Stimulated activated naive CD8-positive, alpha-beta T cell treated with anti-CD3 and anti-CD28 coated beads, Interleukin-15, Interleukin-2, amounts not matched to agents 100 U/mL and 50 U/mL, for 24 hours (primary cell): Measurements from ENCODE around the gene LNX2.

Source experiments
- ATAC-seq: fragments of 150-1000 bp; cut with Tn5 transposase; one replicate; pipeline ENCODE4 v1.10.0; 2021
- DNase-seq: peaks from one replicate; pipeline ENCODE4 v3.0.0; 2021

Gene LNX2

GRCh38 chr13:27562457-27562856, 57.9 kb downstream of the LNX2 start:
- DNase-seq (no peak), ATAC-seq (no peak)

- no peak for DNase-seq
- peak; percentile 9 for ATAC-seq
Measured at GRCh38 chr13:27559719-27560118, 60.6 kb downstream of the LNX2 start.

- DNase-seq (no peak), ATAC-seq (no peak)
Measured at GRCh38 chr13:27556109-27556508, 64.2 kb downstream of the LNX2 start.

GRCh38 chr13:27551562-27551961, 68.8 kb downstream of the LNX2 start:
- no peak for DNase-seq
- ATAC-seq: no peak

GRCh38 chr13:27549406-27549981, 70.8 kb downstream of the LNX2 start:
- ATAC-seq (no peak), DNase-seq (no peak)

GRCh38 chr13:27542220-27542619, 78.1 kb downstream of the LNX2 start:
- DNase-seq (no peak), ATAC-seq (no peak)

GRCh38 chr13:27541386-27541785, 78.9 kb downstream of the LNX2 start:
- no peak for DNase-seq
- no peak for ATAC-seq

- ATAC-seq: no peak
- no peak for DNase-seq
Measured at GRCh38 chr13:27536361-27537101, 83.8 kb downstream of the LNX2 start.

GRCh38 chr13:27535546-27535945, 84.8 kb downstream of the LNX2 start:
- ATAC-seq: no peak
- no peak for DNase-seq

- DNase-seq (no peak), ATAC-seq (no peak)
Measured at GRCh38 chr13:27534981-27535380, 85.3 kb downstream of the LNX2 start.

GRCh38 chr13:27534108-27534980, 86.0 kb downstream of the LNX2 start:
- DNase-seq: no peak
- no peak for ATAC-seq

GRCh38 chr13:27533155-27533643, 87.1 kb downstream of the LNX2 start:
- ATAC-seq: peak; percentile 57
- peak; percentile 73 for DNase-seq

- DNase-seq: no peak
- no peak for ATAC-seq
Measured at GRCh38 chr13:27528908-27529307, 91.4 kb downstream of the LNX2 start.

- DNase-seq: no peak
- no peak for ATAC-seq
Measured at GRCh38 chr13:27526516-27526915, 93.8 kb downstream of the LNX2 start.

- ATAC-seq: no peak
Measured at GRCh38 chr13:27524981-27525975, 95.1 kb downstream of the LNX2 start.

GRCh38 chr13:27523346-27524073, 96.8 kb downstream of the LNX2 start:
- no peak for ATAC-seq
- DNase-seq: no peak

More at GRCh38 chr13:27524981-27525975, 95.1 kb downstream of the LNX2 start:
- DNase-seq: no peak

- ATAC-seq: no peak
- no peak for DNase-seq
Measured at GRCh38 chr13:27522847-27523246, 97.5 kb downstream of the LNX2 start.

GRCh38 chr13:27516103-27516502, 104.2 kb downstream of the LNX2 start:
- DNase-seq (no peak), ATAC-seq (no peak)

GRCh38 chr13:27510082-27510481, 110.2 kb downstream of the LNX2 start:
- DNase-seq (no peak), ATAC-seq (no peak)

GRCh38 chr13:27508802-27509201, 111.5 kb downstream of the LNX2 start:
- no peak for ATAC-seq
- no peak for DNase-seq

- no peak for DNase-seq
- no peak for ATAC-seq
Measured at GRCh38 chr13:27505792-27506191, 114.5 kb downstream of the LNX2 start.
